COLO829 (cell line): Measurements from ENCODE around the gene DPT.

Experiments
- DNase-seq: peaks from one replicate; pipeline ENCODE4 v3.0.0; 2012; ENCODE audit warnings: low spot score

DPT gene

DNA sequence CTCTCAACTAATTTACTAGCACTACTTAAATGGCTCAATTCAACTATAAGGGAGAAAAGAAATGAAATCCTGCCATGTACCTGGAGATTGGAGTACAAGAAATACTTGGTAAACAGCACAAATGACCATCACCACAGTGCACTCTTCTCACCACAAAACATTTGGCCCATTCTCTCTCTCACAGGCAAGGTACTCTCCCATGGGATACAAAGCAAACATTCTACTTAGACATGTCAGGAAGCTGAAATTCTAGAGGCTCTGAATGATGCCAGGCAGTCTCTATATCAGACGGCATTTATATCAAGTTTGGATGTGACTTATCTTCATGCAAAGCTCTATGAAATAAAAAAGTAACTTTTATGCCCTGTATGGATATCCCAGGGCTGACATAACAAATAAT lies 72.5 kb downstream of the DPT start:
- DNase-seq: no peak

DNA sequence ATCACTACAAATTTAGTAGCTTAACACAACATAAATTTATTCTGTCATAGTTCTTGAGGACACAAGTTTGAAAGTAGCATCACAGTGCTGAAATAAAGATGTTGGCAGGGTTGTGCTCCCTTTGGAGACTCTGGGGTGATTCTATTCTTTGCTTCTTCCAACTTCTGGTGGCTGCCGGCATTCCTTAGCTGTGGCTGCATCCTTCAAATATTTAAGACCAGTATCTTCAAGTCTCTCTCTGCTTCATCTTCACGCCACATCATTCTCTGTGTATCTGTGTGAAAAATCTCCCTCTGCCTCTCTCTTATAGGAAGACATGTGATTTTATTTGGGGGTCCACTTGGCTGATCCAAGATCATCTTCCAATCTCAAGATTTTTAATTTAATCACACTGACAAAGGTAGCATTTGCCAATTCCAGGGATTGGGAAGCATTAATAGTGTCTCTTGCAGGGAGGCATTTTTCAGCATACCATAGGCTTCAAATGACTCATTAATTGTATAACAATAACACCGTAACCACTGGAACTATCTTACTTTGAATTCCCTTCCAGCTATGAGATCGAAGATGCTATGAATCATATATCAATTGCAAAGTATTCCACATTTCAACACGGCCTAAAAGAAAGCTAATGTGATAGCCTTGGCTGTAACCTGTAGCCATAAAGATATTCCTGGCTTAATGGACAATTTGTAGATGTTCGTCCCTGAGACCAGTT lies 74.6 kb downstream of the DPT start:
- DNase-seq: no peak

DNA sequence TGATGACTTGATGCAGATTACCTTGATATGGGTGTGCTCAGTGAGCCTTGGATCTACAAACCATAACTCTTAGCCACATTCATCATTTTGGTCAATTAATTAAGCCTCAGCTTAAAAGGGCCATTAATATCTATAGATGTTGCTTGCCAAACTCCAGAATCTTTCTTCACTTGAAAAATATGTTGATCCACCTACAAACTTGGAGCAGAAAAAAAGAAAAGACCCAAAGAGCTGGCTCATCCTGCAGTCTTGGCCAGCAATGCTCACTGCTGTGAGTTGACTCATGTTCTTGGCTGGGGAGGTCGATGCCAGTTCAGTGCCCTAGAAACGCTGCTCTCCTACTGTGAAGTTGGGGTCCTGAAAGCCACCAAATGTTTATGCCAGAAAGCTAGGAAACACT lies 75.4 kb downstream of the DPT start:
- DNase-seq: no peak

DNA sequence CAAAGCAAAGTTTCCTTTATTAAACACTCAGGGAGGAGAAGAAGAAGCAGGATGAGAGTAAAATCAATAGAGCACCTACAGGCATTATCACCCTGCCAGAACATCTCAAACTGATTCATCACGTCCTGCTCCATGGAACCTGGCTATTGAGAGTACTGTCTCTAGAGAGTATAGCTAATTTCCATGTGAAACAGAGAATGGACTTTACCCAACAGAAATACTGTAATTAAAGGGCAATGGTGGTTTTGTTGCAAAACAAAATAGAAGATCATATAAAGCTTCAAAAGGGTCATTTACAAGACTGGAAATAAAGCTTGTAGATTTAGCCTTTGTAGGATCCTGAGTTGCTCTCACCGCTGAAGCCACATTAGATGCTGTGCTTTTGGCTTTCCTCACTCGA lies 83.3 kb downstream of the DPT start:
- no peak for DNase-seq
